Measurements from ENCODE around the gene CREG1. TPM values are rescaled to one million over a fixed set of nuclear protein-coding genes. Genes with fewer than 3 reads are reported as not detected.
A peak's percentile ranks its signal among the peaks of the same experiment; 100 is the strongest.

The CREG1 gene
- total RNA-seq, result 1 to 10 TPM; 8.0 to 8.2 TPM

DNA sequence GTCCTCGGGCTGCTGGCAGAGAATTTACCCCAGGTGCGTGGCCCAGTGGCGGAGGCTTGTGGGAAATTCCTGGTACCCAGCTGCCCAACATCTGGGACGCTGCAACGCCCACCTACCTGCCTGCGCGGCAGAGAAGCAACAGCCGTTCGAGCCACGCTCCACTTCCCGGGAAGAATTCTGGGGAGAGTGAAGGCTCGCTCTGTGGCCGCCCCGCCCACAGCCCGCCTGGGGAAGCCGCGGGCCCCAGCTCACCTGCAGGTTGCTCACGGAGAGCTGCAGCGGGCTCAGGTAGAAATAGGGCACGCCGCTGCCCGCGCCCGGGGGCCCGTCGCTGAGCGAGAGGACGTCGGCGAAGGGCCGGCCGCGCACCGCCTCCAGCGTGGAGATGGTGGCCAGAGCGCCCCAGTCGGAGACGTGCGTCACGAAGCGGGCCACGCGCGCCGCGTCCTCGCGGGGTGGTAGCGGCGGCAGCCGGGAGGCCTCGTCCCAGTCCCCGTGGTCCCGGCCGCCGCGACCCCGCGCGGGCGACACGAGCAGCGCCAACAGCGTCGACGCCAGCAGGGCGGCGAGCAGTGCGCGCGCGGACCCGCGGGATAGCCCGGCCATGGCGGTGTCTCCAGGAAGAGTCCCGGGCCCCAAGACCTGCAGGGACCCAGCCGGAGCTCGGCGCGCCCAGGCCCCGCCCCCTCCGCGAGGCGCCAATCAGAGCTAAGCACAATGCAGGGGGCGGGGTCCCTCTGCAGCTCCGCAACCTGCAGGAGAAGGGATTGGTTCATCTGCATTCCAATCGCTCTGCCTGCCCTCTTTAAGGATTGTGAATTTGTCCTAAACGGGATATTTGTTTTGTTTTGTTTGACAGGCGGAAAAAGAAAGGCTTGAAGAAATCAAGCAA is at the start of gene CREG1:
Gene CREG1 (minus strand): TSS at position 627 of the 892 bp plus-strand sequence.
- peak within 1 kb of the TSS; percentile 79 for H3K4me3 Mint-ChIP-seq
- ChIA-PET CTCF (interaction anchor here (0.8 to 2.1 kb wide), 9 partner anchors 10 to 286 kb away, joined by 3 to 9 read pairs (median 3); no protein-coding TSS in a partner anchor), POLR2A (interaction anchor here (0.5 kb wide), 1 partner anchor 672 kb away, joined by 3 read pairs; no protein-coding TSS in a partner anchor)
- no peaks in the 10 kb centered on the region for H3K9me3 Mint-ChIP-seq
- no peaks in the 10 kb centered on the region for H3K36me3 Mint-ChIP-seq (ENCODE audit: low read depth)
- H3K4me1 Mint-ChIP-seq, result peaks cover 29% of the 10 kb centered on the region
- peak; percentile 91 for DNase-seq
- H3K27ac Mint-ChIP-seq, result peak within 1 kb of the TSS; percentile 73
- H3K27me3 Mint-ChIP-seq, result peaks cover 7% of the 10 kb centered on the region

- POLR2A ChIA-PET, result interaction anchor here (0.6 kb wide), 1 partner anchor 72 kb away, joined by 6 read pairs; no protein-coding TSS in a partner anchor
- Mint-ChIP-seq H3K4me3 (no peak overlapping the region), H3K9me3 (peaks cover 25% of the 10 kb centered on the region), H3K36me3 (ENCODE audit: low read depth) (peaks cover 28% of the 10 kb centered on the region), H3K4me1 (peaks cover 44% of the 10 kb centered on the region), H3K27me3 (no peaks in the 10 kb centered on the region), H3K27ac (peak overlapping the region; percentile 48)
- CTCF ChIA-PET, result interaction anchor here (0.5 kb wide), 1 partner anchor 245 kb away, joined by 3 read pairs; no protein-coding TSS in a partner anchor
- no peak for DNase-seq
Measured at GRCh38 chr1:167602840-167603239, 49.3 kb upstream of the CREG1 start.

DNA sequence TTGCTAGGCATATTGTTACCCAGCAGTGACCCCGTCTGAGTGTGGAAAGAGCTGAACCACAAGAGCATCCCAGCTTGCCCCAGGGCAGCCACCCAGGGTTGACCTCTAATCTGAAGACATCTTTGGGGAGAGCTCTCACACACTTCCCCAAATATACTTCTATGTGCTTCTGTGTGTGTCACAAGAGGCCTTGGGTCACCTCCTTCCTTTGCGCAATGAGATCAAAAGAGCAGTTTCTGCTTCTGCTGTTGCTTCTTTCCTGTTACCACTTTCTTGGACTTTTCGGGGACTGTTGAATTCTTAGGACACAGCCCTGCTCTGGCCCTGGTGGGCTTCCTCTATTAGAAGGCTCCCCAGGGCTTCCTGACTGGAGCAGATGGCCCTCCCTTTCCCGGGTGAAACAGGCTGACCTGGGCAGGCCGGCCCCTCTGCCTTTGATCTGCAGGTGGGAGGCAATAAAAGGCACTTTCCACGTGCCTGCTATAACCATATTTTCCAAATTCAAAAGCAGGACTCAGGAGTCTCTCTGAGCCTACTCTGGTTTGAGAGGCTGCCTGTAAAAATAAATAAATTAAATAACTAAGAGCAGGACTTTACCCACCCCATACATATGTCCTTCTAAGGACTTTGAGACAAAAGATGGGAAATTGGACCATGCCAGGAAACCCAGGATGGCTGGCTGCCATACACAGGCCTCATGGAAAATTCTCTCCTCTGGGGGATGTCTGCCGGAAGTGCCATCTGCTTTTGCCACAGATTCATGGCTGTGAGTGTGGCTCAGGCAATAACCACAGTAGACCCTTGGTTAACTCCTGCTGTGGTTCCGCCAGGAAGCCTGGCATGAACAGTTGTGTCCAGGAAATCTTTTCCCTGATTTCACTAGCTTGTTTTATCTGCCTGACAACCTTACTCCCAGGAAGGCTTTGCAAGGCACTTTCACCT is 48.2 kb upstream of the CREG1 start:
- POLR2A ChIA-PET, result interaction anchor here (1.2 kb wide), 1 partner anchor 30 kb away, joined by 3 read pairs; no protein-coding TSS in a partner anchor
- H3K27me3 Mint-ChIP-seq, result peaks cover 2% of the 10 kb centered on the region
- H3K4me3 Mint-ChIP-seq, result peak overlapping the region; percentile 36
- peaks cover 21% of the 10 kb centered on the region for H3K36me3 Mint-ChIP-seq (ENCODE audit: low read depth)
- CTCF ChIA-PET, result interaction anchor here (0.5 to 2.7 kb wide), 13 partner anchors 10 to 244 kb away, joined by 3 to 19 read pairs (median 6); no protein-coding TSS in a partner anchor
- H3K9me3 Mint-ChIP-seq, result peaks cover 16% of the 10 kb centered on the region
- peak overlapping the region; percentile 83 for H3K27ac Mint-ChIP-seq
- peaks cover 44% of the 10 kb centered on the region for H3K4me1 Mint-ChIP-seq
- peak; percentile 16 for DNase-seq

DNA sequence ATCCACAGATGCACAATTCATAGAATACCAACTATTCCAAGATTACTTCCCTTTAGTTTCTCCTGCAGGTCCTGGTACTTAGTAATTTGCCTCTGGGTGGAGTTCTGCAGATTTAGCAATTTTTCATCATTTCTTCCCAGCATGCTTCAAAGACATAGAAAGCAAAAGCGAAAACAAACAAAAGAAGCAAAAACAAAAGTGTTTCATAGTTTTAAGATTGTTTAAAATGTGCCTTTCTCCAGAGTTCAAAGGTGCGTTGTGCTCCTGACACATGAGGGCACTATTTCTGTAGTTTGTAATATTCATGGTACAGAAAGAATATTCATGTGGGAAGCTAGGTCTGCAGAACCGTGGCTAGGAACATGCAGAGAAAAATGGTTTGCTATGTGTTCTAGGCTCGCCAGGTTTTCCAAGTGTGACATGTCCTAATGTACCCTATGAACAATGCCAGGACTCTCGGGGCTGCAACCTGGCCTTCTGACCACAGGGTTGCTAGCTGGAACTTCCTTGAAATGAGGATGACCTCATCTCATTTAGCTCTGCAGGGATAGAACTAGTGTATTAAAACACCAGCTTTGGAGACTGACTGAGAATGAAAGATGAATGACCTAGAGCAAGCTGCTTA is 46.5 kb upstream of the CREG1 start:
- POLR2A ChIA-PET, result interaction anchor here (1.0 to 1.5 kb wide), 2 partner anchors 32 to 36 kb away, joined by 3 to 9 read pairs; no protein-coding TSS in a partner anchor
- Mint-ChIP-seq H3K27ac (peak overlapping the region; percentile 83), H3K36me3 (ENCODE audit: low read depth) (peaks cover 13% of the 10 kb centered on the region), H3K27me3 (peaks cover 5% of the 10 kb centered on the region), H3K4me1 (peaks cover 44% of the 10 kb centered on the region), H3K9me3 (peaks cover 7% of the 10 kb centered on the region), H3K4me3 (no peak overlapping the region)
- DNase-seq, result peak; percentile 69
- CTCF ChIA-PET, result interaction anchor here (0.6 to 2.7 kb wide), 26 partner anchors 9 to 114 kb away, joined by 3 to 19 read pairs (median 4); no protein-coding TSS in a partner anchor

DNA sequence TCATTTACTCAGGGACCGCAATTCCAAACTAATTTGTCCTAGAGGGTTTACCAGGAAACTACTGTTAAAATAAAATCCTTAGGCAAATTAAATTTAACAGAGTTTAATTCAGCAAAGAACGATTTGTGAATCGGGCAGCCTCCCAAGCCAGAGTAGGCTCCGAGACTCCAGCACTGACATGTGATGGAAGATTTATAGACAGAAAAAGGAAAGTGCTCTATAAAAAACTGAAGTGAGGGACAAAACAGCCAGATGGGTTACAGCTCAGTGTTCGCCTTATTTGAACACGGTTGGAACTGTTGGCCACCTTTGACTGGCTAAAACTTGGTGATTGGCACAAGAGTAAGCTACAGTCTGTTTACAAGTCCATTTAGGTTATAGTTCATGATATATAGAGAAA is 41.3 kb upstream of the CREG1 start:
- H3K27ac Mint-ChIP-seq, result no peak overlapping the region
- POLR2A ChIA-PET, result no interaction called here

DNA sequence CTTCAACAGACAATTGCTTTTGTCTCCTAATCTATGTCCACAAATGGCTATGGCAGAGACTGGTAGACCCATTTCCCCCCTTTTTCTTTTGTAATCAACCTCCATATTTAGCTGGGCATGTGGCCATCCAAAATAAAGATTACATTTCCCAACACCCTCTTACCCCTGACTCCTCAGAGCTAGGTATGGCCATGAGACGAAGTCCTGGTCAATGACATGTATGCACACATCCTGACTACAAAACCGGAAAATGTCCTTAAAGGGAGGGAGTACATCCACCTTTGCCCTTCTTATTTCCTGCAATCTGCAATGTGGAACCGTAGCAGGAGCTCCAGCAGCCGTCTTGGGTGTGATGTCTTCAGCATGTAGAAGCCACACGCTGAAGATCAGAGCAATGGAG is 40.3 kb upstream of the CREG1 start:
- H3K4me3 Mint-ChIP-seq, result no peak overlapping the region
- ChIA-PET CTCF (interaction anchor here (0.6 to 1.5 kb wide), 2 partner anchors 12 to 56 kb away, joined by 4 read pairs; no protein-coding TSS in a partner anchor), POLR2A (no interaction called here)
- no peak for DNase-seq
- peaks cover 8% of the 10 kb centered on the region for H3K4me1 Mint-ChIP-seq
- H3K36me3 Mint-ChIP-seq (ENCODE audit: low read depth), result peaks cover under 1% of the 10 kb centered on the region
- no peak overlapping the region for H3K27ac Mint-ChIP-seq
- H3K9me3 Mint-ChIP-seq, result no peaks in the 10 kb centered on the region
- peaks cover 5% of the 10 kb centered on the region for H3K27me3 Mint-ChIP-seq

More for the DNA sequence above, 41.3 kb upstream of the CREG1 start:
- Mint-ChIP-seq H3K9me3 (no peaks in the 10 kb centered on the region), H3K4me1 (peaks cover 14% of the 10 kb centered on the region), H3K36me3 (ENCODE audit: low read depth) (peaks cover 3% of the 10 kb centered on the region), H3K27me3 (peaks cover 5% of the 10 kb centered on the region), H3K4me3 (no peak overlapping the region)
- no peak for DNase-seq
- CTCF ChIA-PET, result interaction anchor here (1.5 kb wide), 1 partner anchor 55 kb away, joined by 4 read pairs; no protein-coding TSS in a partner anchor

DNA sequence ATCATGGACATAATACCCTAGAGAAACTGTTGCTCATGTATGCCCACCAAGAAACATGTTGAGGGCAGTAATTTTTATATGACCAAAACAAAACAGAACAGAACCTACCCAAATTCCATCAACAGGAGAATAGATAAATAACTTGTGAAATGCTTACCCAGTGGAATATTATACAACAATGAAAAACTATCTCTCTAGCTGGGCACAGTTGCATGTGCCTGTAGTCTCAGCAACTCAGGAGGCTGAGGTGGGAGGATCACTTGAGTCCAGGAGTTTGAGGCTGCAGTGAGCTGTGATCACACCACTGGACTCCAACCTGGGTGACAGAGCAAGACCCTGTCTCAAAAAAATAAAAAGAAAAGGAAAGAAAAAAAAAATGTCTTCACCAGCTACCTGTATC is 38.9 kb upstream of the CREG1 start:
- Mint-ChIP-seq H3K36me3 (ENCODE audit: low read depth) (no peaks in the 10 kb centered on the region), H3K27ac (no peak overlapping the region), H3K9me3 (no peaks in the 10 kb centered on the region), H3K4me3 (no peak overlapping the region), H3K4me1 (peaks cover 7% of the 10 kb centered on the region), H3K27me3 (peaks cover 5% of the 10 kb centered on the region)
- POLR2A ChIA-PET, result no interaction called here
- no peak for DNase-seq
- CTCF ChIA-PET, result no interaction called here

- Mint-ChIP-seq H3K4me1 (peaks cover 2% of the 10 kb centered on the region), H3K27ac (no peak overlapping the region), H3K27me3 (no peaks in the 10 kb centered on the region), H3K36me3 (ENCODE audit: low read depth) (no peaks in the 10 kb centered on the region), H3K4me3 (no peak overlapping the region), H3K9me3 (no peaks in the 10 kb centered on the region)
- CTCF ChIA-PET, result interaction anchor here (0.6 kb wide), 1 partner anchor 39 kb away, joined by 4 read pairs; no protein-coding TSS in a partner anchor
- POLR2A ChIA-PET, result no interaction called here
- DNase-seq, result no peak
Measured at GRCh38 chr1:167588361-167588760, 34.8 kb upstream of the CREG1 start.

DNA sequence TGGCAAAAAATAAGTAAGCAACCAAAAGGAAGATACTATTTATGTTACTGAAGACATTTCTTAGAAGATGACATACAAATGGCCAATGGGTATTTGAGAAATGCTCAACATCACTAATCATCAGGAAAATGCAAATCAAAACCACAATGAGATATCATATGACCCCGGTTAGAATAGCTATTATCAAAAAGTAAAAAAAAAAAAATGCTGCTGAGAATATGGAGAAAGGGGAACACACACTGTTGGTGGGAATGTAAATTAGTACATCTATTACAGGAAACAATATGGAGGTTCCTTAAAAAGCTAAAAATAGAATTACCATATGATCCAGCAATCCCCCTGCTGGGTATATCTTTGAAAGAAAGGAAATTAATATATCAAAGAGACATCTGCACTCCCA is 34.3 kb upstream of the CREG1 start:
- H3K9me3 Mint-ChIP-seq, result no peaks in the 10 kb centered on the region
- CTCF ChIA-PET, result interaction anchor here (0.6 kb wide), 1 partner anchor 40 kb away, joined by 4 read pairs; no protein-coding TSS in a partner anchor
- H3K27me3 Mint-ChIP-seq, result no peaks in the 10 kb centered on the region
- POLR2A ChIA-PET, result no interaction called here
- DNase-seq, result no peak
- H3K36me3 Mint-ChIP-seq (ENCODE audit: low read depth), result no peaks in the 10 kb centered on the region
- no peak overlapping the region for H3K27ac Mint-ChIP-seq
- H3K4me3 Mint-ChIP-seq, result no peak overlapping the region
- no peaks in the 10 kb centered on the region for H3K4me1 Mint-ChIP-seq

DNA sequence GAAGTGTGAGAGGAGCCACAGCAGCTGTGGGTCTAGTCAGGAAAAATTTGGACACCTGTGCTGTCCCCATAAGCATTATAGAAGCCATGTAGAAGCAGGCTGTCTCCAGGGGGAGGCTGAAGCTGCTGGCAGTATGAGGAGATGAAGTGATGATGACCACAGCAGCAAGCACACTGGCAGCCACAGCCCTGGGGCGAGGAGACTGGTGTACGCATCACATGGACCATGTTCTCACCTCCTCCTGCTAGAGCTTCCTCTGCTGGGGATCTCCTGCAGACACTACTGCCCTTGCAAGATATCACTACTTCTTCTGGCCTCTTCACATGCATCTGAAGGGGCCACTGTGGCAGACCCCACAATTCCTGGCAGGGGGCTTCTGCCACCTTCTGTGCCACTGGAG is 33.8 kb upstream of the CREG1 start:
- Mint-ChIP-seq H3K4me1 (no peaks in the 10 kb centered on the region), H3K4me3 (no peak overlapping the region), H3K27me3 (no peaks in the 10 kb centered on the region), H3K36me3 (ENCODE audit: low read depth) (no peaks in the 10 kb centered on the region), H3K27ac (no peak overlapping the region), H3K9me3 (no peaks in the 10 kb centered on the region)
- POLR2A ChIA-PET, result no interaction called here
- DNase-seq, result no peak
- CTCF ChIA-PET, result interaction anchor here (1.1 to 1.3 kb wide), 2 partner anchors 12 to 128 kb away, joined by 3 read pairs; no protein-coding TSS in a partner anchor

DNA sequence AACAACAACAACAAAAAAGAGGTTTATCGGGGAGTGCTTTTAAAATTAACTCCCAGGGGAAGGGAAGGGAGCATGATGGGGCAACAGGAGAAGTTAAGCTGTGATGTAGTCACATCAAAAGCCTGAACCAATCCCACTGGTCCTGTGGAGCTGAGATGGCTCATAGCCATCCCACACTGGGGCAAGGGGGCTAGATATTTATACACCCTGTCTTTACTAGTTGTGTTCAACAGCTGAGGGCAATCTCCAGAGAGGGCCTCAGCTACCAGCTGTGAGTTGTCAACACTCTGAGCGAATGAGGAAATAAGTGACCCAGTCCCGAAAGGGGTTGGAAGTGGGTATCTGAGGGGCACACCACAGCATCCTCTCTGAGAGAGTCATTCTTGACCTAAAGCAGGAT is 31.0 kb upstream of the CREG1 start:
- H3K4me3 Mint-ChIP-seq, result no peak overlapping the region
- POLR2A ChIA-PET, result no interaction called here
- CTCF ChIA-PET, result interaction anchor here (0.7 to 2.3 kb wide), 2 partner anchors 16 to 78 kb away, joined by 3 to 5 read pairs; no protein-coding TSS in a partner anchor

GRCh38 chr1:167582722-167583121 is 29.2 kb upstream of the CREG1 start:
- Mint-ChIP-seq H3K4me3 (no peak overlapping the region), H3K36me3 (ENCODE audit: low read depth) (no peaks in the 10 kb centered on the region), H3K27me3 (peaks cover 1% of the 10 kb centered on the region), H3K4me1 (no peaks in the 10 kb centered on the region), H3K27ac (no peak overlapping the region), H3K9me3 (no peaks in the 10 kb centered on the region)
- no peak for DNase-seq
- CTCF ChIA-PET, result interaction anchor here (1.3 to 1.4 kb wide), 2 partner anchors 32 to 132 kb away, joined by 3 read pairs; no protein-coding TSS in a partner anchor
- POLR2A ChIA-PET, result no interaction called here

More for the DNA sequence above, 31.0 kb upstream of the CREG1 start:
- DNase-seq, result no peak
- no peaks in the 10 kb centered on the region for H3K27me3 Mint-ChIP-seq
- H3K4me1 Mint-ChIP-seq, result no peaks in the 10 kb centered on the region
- H3K27ac Mint-ChIP-seq, result no peak overlapping the region
- no peaks in the 10 kb centered on the region for H3K9me3 Mint-ChIP-seq
- H3K36me3 Mint-ChIP-seq (ENCODE audit: low read depth), result no peaks in the 10 kb centered on the region

Measured in activated CD4-positive, alpha-beta T cell treated with anti-CD3 and anti-CD28 coated beads, Interleukin-2, amount 10 ng/mL, durations not matched to agents 7 days and 5 days (primary cell).